ENCODE measurements around the gene MED1. TPM values are rescaled to one million over a fixed set of nuclear protein-coding genes. Genes with fewer than 3 reads are reported as not detected.
"Not testable (repeated sequence)": the region's sequence is repeated elsewhere in the genome, so short reads cannot be mapped to it uniquely, and the experiment has no call there.

MED1 gene
- 10 to 100 TPM in 5 of 6 donors, 1 to 10 TPM in 1; 6.9 to 24.4 (median 20.2) TPM for polyA plus RNA-seq (ENCODE audit: low read depth in 6 of 6)

GRCh38 chr17:39450847-39451581 is at the start of gene MED1:
MED1 (minus strand) TSS chr17:39451263; CDS start chr17:39451062, 201 bp downstream.
- Mint-ChIP-seq H3K27ac (peak within 1 kb of the TSS; percentile 94 to 99 (median 98)), H3K9me3 (peaks cover 0 to 2% (median 0%) of the 10 kb centered on the region in 7 donors), H3K27me3 (no peaks in the 10 kb centered on the region), H3K4me1 (peaks cover 5 to 32% (median 30%) of the 10 kb centered on the region in 3 donors), H3K36me3 (peaks cover 0 to 5% of the 10 kb centered on the region in 2 donors), H3K4me3 (peak within 1 kb of the TSS; percentile 95 to 99 (median 98))
- ATAC-seq (ENCODE audit: low read depth in 2 of 2) (peak; percentile 97), DNase-seq (peak; percentile 91)

- not testable (repeated sequence) for H3K27ac Mint-ChIP-seq; ATAC-seq (ENCODE audit: low read depth in 2 of 2); H3K4me3 Mint-ChIP-seq; H3K27me3 Mint-ChIP-seq; H3K4me1 Mint-ChIP-seq; H3K9me3 Mint-ChIP-seq; DNase-seq
- peaks cover 10 to 22% of the 10 kb centered on the region in 2 donors for H3K36me3 Mint-ChIP-seq
These were observed 45.9 kb upstream of the MED1 start for GRCh38 chr17:39496921-39497320.

- peaks cover 5 to 6% of the 10 kb centered on the region in 2 donors for H3K36me3 Mint-ChIP-seq
These were observed 36.9 kb upstream of the MED1 start for GRCh38 chr17:39487946-39488345.

GRCh38 chr17:39487490-39487889 is 36.4 kb upstream of the MED1 start:
- not testable (repeated sequence) for H3K27ac Mint-ChIP-seq; ATAC-seq (ENCODE audit: low read depth in 2 of 2); H3K4me1 Mint-ChIP-seq

More at GRCh38 chr17:39487946-39488345, 36.9 kb upstream of the MED1 start:
- Mint-ChIP-seq H3K4me3 (no peak overlapping the region), H3K4me1 (peaks cover 0 to 5% (median 0%) of the 10 kb centered on the region in 3 donors), H3K9me3 (no peaks in the 10 kb centered on the region), H3K27me3 (no peaks in the 10 kb centered on the region), H3K27ac (no peak overlapping the region)
- DNase-seq (no peak), ATAC-seq (ENCODE audit: low read depth in 2 of 2) (no peak)

GRCh38 chr17:39486242-39486641 is 35.2 kb upstream of the MED1 start:
- H3K27ac Mint-ChIP-seq: peak overlapping the region in 1 of 6 donors; percentile 60
- no peak for ATAC-seq (ENCODE audit: low read depth in 2 of 2)
- DNase-seq: no peak
- H3K27me3 Mint-ChIP-seq: no peaks in the 10 kb centered on the region
- H3K4me3 Mint-ChIP-seq: no peak overlapping the region
- H3K9me3 Mint-ChIP-seq: no peaks in the 10 kb centered on the region
- H3K4me1 Mint-ChIP-seq: peaks cover 0 to 5% (median 0%) of the 10 kb centered on the region in 3 donors
- H3K36me3 Mint-ChIP-seq: peaks cover 5 to 6% of the 10 kb centered on the region in 2 donors

More at GRCh38 chr17:39487490-39487889, 36.4 kb upstream of the MED1 start:
- not testable (repeated sequence) for DNase-seq, H3K36me3 Mint-ChIP-seq, H3K9me3 Mint-ChIP-seq, H3K4me3 Mint-ChIP-seq, H3K27me3 Mint-ChIP-seq

GRCh38 chr17:39485555-39485954 is 34.5 kb upstream of the MED1 start:
- peaks cover 0 to 5% (median 0%) of the 10 kb centered on the region in 3 donors for H3K4me1 Mint-ChIP-seq
- H3K27me3 Mint-ChIP-seq: no peaks in the 10 kb centered on the region
- peaks cover 3 to 4% of the 10 kb centered on the region in 2 donors for H3K36me3 Mint-ChIP-seq
- no peak overlapping the region for H3K27ac Mint-ChIP-seq
- no peaks in the 10 kb centered on the region for H3K9me3 Mint-ChIP-seq
- ATAC-seq (ENCODE audit: low read depth in 2 of 2) (no peak), DNase-seq (no peak)
- H3K4me3 Mint-ChIP-seq: no peak overlapping the region

- Mint-ChIP-seq H3K27me3 (no peaks in the 10 kb centered on the region), H3K27ac (no peak overlapping the region), H3K9me3 (no peaks in the 10 kb centered on the region), H3K4me3 (no peak overlapping the region), H3K36me3 (no peaks in the 10 kb centered on the region), H3K4me1 (peaks cover 0 to 5% (median 0%) of the 10 kb centered on the region in 3 donors)
- DNase-seq: no peak
- ATAC-seq (ENCODE audit: low read depth in 2 of 2): peak; percentile 35 to 53
These were observed 33.1 kb upstream of the MED1 start for GRCh38 chr17:39484178-39484577.

GRCh38 chr17:39483506-39483905 is 32.4 kb upstream of the MED1 start:
- H3K4me3 Mint-ChIP-seq: no peak overlapping the region
- ATAC-seq (ENCODE audit: low read depth in 2 of 2) (no peak), DNase-seq (no peak)
- peak overlapping the region in 1 of 6 donors; percentile 47 for H3K27ac Mint-ChIP-seq
- H3K27me3 Mint-ChIP-seq: no peaks in the 10 kb centered on the region
- H3K4me1 Mint-ChIP-seq: peaks cover 0 to 5% (median 0%) of the 10 kb centered on the region in 3 donors
- no peaks in the 10 kb centered on the region for H3K9me3 Mint-ChIP-seq
- H3K36me3 Mint-ChIP-seq: no peaks in the 10 kb centered on the region

GRCh38 chr17:39479631-39480030 is 28.6 kb upstream of the MED1 start:
- not testable (repeated sequence) for H3K4me1 Mint-ChIP-seq; H3K27ac Mint-ChIP-seq; H3K9me3 Mint-ChIP-seq; H3K27me3 Mint-ChIP-seq; DNase-seq; H3K4me3 Mint-ChIP-seq; ATAC-seq (ENCODE audit: low read depth in 2 of 2); H3K36me3 Mint-ChIP-seq

- DNase-seq (no peak), ATAC-seq (ENCODE audit: low read depth in 2 of 2) (no peak)
- Mint-ChIP-seq H3K27ac (no peak overlapping the region), H3K4me3 (no peak overlapping the region), H3K36me3 (peaks cover 0 to 13% of the 10 kb centered on the region in 2 donors), H3K9me3 (no peaks in the 10 kb centered on the region), H3K4me1 (peaks cover 7 to 10% (median 8%) of the 10 kb centered on the region in 3 donors), H3K27me3 (no peaks in the 10 kb centered on the region)
These were observed 22.2 kb upstream of the MED1 start for GRCh38 chr17:39473310-39473709.

- H3K36me3 Mint-ChIP-seq: peaks cover 0 to 13% of the 10 kb centered on the region in 2 donors
- H3K9me3 Mint-ChIP-seq; H3K27ac Mint-ChIP-seq; ATAC-seq (ENCODE audit: low read depth in 2 of 2); H3K4me3 Mint-ChIP-seq; H3K27me3 Mint-ChIP-seq; DNase-seq: not testable (repeated sequence)
- peaks cover 22 to 43% (median 26%) of the 10 kb centered on the region in 3 donors for H3K4me1 Mint-ChIP-seq
These were observed 17.5 kb upstream of the MED1 start for GRCh38 chr17:39468610-39469009.

GRCh38 chr17:39464639-39465181 is 13.6 kb upstream of the MED1 start:
- H3K27me3 Mint-ChIP-seq; H3K9me3 Mint-ChIP-seq; DNase-seq; ATAC-seq (ENCODE audit: low read depth in 2 of 2); H3K36me3 Mint-ChIP-seq: not testable (repeated sequence)
- peak overlapping the region in 2 of 6 donors; percentile 31 to 78 for H3K27ac Mint-ChIP-seq
- peaks cover 33 to 61% (median 36%) of the 10 kb centered on the region in 3 donors for H3K4me1 Mint-ChIP-seq
- peak overlapping the region; percentile 80 to 100 (median 94) for H3K4me3 Mint-ChIP-seq

- DNase-seq (no peak), ATAC-seq (ENCODE audit: low read depth in 2 of 2) (no peak)
- H3K4me3 Mint-ChIP-seq: peak overlapping the region; percentile 93 to 100 (median 96)
- peaks cover 0 to 8% of the 10 kb centered on the region in 2 donors for H3K36me3 Mint-ChIP-seq
- H3K4me1 Mint-ChIP-seq: peaks cover 33 to 59% (median 36%) of the 10 kb centered on the region in 3 donors
- H3K27me3 Mint-ChIP-seq: no peaks in the 10 kb centered on the region
- peaks cover 0 to 3% (median 0%) of the 10 kb centered on the region in 7 donors for H3K9me3 Mint-ChIP-seq
- H3K27ac Mint-ChIP-seq: peak overlapping the region; percentile 49 to 99 (median 96)
These were observed 11.7 kb upstream of the MED1 start for GRCh38 chr17:39462631-39463375.

Data from naive B cell (primary cell).